DMS 273 (cell line): ENCODE results near the gene TRAPPC1.
A peak's percentile ranks its signal among the peaks of the same experiment; 100 is the strongest.

Experiments
- DNase-seq: peaks from one replicate; lab custom pipeline; 2025; ENCODE audit not compliant: unreplicated experiment; lab: John Stamatoyannopoulos, UW

The TRAPPC1 gene

DNA sequence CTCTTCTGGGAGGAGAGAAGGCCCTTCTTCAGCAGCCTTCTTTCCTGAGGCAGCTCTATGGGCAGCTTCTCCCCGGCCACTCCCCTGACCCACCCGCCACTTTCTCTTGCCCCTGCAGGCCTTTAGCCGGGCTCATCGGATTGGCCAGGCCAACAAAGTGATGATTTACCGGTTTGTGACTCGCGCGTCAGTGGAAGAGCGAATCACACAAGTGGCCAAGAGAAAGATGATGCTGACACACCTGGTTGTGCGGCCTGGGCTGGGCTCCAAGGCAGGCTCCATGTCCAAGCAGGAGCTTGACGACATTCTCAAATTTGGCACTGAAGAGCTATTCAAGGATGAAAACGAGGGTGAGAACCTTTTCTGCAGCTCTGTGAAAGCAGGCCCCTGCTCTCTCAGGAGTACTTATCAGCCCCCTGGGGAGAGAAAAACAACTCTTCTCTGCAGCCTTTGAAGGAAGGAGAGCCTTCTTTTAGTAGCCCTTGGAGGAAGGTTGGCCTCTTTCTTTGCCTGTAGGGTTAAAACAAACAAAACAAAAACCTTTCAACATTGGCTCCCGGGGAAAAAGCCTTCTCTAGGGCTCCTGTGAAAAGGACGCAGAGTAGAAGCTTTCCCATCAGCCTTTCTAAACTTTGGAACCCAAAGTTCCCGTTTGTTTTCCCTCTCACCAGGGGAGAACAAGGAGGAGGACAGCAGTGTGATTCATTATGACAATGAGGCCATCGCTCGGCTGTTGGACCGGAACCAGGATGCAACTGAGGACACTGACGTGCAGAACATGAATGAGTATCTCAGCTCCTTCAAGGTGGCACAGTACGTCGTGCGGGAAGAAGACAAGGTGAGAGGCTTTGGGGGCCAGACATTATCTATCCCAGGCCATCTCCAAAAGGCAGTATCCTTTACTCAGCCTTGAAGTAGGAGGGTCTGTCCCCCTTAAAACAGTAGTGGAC, 28.3 kb downstream of the TRAPPC1 start:
- DNase-seq, result no peak

DNA sequence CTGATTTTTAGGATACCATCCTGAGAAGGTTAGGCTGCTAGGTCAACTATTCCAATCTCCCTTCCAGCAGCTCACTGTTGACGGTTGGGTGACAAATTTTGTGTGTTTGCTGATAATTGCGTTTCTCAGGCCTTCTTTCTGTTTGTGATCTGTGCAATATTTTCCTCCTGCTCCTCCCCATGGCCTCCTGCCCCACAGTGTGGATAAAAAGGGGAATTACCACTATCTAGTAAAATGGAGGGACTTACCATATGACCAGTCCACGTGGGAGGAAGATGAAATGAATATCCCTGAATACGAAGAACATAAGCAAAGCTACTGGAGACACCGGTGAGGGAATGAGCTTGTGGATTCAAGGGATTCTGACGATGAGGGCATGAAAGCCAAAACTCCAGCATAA, 34.0 kb downstream of the TRAPPC1 start:
- peak; percentile 51 for DNase-seq

DNA sequence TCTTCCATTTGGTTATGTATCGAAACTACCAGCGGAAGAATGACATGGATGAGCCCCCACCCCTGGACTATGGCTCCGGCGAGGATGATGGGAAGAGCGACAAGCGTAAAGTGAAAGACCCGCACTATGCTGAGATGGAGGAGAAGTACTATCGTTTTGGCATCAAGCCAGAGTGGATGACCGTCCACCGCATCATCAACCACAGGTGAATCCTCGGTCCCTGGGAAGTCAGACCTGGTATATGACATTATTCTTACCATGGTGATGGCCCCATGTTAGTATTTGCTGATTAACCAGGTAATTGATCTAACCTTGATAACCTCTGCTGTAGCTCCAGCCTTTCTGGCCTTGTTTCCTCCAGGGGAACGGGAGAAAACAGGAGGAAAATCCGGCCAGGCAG, 34.7 kb downstream of the TRAPPC1 start:
- DNase-seq, result no peak

DNA sequence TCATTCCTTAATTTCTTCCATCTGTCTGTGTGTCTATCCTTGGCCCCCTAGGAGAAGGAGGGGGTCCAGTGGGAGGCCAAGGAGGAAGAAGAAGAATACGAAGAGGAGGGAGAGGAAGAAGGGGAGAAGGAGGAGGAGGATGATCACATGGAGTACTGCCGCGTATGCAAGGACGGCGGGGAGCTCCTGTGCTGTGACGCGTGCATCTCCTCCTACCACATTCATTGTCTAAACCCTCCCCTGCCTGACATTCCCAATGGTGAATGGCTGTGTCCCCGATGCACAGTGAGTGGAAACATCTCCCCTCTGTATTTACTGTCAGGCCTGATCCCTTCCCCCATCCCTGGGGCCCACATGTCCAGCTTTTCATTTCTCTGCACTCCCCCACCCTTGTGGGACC, 36.9 kb downstream of the TRAPPC1 start:
- DNase-seq, result no peak

DNA sequence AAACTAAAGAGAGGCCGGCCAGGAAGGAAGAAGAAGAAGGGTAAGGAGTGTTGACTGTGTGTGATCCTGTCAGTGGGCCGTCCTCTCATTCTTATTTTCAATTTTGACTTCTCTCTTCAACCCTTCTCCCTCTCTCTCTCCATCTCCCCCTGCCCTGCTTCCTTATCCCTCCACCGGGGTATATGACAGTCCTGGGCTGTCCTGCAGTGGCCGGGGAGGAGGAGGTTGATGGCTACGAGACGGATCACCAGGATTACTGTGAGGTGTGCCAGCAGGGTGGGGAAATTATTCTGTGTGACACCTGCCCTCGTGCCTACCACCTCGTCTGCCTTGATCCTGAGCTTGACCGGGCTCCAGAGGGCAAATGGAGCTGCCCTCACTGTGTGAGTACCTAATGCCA, 37.5 kb downstream of the TRAPPC1 start:
- DNase-seq, result no peak

DNA sequence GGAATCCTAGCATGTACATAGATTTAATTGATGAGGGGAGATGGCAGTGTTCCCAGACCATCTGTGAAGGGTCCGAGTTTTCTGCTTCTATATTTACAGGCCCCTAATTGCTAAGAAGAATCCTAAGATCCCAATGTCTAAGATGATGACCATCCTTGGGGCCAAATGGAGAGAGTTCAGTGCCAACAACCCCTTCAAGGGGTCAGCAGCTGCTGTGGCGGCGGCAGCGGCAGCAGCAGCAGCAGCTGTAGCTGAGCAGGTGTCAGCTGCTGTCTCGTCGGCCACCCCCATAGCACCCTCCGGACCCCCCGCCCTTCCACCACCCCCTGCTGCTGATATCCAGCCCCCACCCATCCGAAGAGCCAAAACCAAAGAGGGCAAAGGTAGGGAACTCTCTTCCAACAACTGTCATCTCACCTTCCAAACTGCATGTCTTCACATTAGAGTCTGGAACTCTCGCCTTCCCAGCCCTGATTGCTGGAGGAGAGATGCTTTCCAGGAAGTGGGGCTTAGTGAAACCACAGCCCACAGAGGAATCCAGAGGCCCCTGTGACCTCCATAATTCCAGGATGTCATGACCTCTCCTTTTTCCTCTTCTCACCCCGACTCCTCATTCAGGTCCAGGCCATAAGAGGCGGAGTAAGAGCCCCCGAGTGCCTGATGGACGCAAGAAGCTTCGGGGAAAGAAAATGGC, 38.4 kb downstream of the TRAPPC1 start:
- DNase-seq, result no peak

DNA sequence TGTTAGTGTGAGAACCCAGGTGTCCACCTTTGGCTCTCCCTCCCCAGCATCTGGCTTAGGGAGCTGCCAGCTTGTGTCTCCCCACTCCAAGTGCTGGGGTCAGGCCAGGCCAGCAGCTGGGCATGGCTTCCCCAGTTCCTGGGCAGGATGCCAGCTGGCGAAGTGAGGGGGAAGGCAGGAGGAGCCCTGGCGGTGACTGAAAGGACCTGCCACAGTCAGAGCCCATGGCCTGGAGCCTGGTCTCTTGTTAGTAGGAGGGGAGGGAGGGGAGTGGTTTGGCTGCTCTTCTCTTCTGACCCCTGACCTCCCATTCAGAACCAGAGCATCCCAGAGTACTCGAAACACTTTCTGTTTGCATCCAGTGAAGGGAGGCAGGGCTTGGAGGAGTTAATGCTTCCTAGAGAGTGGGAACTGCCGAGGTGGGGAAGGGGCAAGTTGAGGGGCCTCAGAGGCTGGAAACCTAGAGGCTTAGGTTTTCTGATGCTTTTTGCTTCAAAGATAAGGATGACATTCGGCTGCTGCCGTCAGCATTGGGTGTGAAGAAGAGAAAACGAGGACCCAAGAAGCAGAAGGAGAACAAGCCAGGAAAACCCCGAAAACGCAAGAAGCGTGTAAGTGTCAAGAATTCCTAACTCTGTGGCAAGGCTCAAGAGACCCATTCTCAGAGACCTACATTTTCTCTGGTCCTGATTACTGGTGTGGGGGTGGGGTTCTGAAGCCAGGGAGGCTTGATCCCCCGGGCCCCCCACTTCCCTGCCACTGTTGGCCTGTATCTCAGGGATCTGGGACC, 42.4 kb downstream of the TRAPPC1 start:
- peak; percentile 99 for DNase-seq

DNA sequence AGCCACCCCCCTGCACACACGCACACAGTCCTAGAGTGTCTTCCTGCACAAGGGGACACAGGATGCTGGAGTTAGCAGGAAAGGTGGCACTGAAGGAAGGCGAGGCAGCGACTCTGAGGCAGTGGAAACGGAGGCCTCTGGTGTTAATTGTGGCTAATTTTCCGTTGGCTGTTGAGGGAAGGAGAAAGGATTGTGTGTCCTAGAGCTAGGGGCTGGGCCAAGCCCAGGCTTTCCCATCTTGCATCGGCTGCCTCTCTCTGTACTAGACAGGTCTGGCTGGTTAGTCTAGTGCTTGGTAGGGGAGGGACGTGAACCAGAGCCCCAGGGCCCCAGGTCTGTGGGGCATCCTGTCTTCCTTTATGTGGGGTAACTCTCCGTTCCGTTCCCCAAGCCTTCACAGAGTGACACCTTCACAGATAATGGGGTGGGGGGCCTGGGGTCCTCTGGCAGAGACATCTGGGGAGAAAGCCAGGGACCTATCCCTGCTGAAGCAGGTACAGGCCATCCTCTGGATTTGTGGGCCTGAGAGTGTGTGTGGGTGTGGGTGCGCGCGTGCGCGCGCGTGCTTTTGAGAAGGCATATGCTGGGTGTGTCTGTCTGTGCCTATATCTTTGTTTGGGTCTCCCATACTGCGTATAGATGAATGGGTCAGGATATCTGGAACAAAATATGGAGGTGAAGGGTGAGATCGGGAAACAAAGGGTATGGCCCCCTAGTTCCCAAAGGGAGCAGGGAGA, 43.4 kb downstream of the TRAPPC1 start, which contains the start of gene CHD3:
Gene CHD3 (plus strand): TSS at position 606 of the 737 bp plus-strand sequence. CDS start 212 bp downstream, outside the sequence.
- DNase-seq, result peak; percentile 56

DNA sequence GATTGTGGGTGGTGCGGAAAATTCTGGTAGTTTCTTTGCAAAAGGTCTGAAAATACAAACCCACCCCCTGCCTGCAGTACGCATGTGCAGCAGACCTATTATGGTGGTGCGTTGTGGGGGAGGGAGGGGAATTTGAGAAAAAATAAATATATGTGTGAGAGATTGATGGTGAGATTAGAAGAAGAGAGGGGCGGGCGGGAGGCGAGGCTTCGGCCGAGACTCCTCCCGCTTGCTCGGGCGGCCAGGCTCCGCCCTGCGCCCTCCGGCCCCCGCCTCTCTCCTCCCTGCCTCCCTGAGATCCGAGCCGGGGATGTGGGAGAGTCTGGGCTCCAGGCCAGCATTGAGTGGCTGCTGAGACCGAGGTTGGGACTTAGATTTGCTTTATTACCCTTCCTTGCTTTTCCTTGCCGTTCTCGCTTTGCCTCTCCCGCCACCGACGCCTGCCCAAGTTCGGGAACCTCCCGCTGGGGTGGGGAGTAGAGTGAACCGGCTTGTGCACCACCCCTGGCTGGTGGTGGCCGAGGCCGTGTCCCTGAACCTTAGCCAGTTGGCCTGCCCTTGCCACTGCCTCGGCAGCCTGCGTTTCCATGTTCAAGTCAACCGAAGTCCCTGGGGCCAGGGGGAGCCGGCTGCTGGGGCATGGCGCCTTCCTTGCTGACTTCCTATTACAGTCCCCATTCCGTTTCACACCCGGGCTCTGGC, 44.1 kb downstream of the TRAPPC1 start:
- peak; percentile 96 for DNase-seq

DNA sequence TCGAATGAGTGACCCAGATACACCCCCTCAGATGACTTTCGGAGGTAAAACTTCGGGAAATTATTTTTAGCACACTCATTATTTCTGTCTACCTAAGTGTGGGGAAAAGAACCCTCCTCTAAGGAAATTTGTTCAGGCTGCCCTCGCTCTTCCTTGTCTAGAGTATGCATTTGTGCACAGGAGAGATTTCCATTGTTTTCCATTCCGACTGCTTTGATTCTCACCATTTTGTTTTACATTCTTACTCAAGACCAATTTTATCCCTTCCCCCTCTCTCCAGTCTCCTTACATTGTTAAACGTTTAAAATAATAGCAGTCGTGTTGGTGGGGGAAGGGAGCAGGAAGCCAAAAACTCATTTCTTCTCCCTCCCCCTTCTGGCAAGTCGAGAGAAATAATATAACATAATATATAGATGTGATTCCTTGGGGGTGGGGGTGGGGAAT, 44.7 kb downstream of the TRAPPC1 start:
- DNase-seq, result peak; percentile 74

DNA sequence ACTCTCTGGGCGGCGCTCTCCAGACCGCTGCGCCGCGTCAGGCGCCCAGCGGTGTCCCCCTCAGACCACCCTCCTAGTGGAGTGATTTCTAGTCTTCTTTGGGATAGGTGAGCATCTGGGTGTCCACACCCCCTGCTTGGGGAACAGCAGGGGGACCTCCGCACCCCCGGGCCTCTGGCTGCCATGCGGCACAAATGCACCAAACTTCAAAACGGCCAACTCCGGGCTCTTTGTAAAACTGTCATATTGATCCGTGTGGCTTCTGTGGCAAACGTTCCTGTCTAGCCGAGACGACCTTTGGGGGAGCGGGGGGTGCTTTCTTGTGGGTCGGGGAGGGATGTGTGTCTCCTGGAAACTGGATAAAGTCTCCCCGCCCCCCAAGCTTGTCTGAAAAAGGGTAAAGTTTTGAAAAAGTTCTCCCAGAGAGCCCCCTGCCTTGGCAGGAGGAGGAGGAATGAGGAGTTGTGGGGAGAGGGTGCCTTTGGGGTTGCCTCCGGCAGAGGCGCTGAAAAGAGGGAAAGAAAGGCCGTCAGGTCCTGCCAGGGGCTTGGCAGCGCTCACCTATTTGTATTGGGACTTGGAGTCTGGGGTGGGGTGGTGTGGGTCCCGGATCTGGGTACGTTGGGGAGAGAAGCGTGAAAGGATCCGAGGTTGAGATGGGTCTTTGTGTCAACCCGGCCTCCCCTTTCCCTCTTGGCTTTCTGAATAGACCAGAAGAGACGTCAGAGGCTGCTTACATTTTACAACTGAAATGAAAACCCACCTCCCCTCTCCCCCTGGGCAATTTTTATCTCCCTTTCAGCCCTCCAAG, 45.3 kb downstream of the TRAPPC1 start:
- peak; percentile 61 for DNase-seq

DNA sequence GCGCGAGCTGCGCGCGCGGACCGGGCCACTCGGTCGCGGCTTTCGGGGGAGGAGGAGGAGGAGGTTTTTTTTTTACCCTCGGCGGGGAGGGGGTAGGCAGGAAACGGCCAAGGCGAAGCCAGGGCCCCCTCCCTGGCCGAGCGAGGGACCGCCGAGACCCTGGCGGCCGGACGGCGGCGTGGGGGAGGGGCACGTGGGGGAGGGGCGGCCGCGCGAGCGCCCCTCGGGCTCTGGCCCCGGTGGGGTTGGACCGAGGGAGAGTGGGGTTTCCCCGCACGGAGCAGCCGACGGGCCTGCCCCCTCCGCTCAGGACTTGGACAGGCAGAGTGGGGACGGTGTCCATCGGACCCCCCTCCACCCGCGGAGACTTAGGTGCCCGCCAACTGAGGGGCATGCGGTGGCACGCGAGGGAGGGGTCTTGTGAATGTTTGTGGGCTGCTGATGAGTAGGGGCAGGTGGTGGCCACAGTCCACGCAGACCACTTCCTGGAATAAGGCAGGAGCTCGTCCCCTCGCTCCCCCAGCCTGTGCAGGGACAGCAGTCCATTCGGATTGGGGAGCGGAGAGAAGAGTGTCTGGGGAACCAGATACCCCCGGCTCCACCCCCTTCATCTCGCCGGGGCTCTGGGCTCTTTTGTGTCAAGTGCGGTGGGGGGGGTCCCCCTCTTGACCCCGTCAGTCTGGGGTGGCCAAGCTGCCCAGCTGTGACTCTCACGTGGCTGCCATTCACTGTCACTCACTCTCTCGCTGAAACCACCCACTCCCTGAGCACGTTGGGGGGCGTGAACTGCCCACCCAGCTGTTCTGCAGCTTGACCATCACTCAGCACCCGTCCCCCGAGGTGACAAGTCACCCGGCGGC, 46.1 kb downstream of the TRAPPC1 start:
- peak; percentile 61 for DNase-seq

DNA sequence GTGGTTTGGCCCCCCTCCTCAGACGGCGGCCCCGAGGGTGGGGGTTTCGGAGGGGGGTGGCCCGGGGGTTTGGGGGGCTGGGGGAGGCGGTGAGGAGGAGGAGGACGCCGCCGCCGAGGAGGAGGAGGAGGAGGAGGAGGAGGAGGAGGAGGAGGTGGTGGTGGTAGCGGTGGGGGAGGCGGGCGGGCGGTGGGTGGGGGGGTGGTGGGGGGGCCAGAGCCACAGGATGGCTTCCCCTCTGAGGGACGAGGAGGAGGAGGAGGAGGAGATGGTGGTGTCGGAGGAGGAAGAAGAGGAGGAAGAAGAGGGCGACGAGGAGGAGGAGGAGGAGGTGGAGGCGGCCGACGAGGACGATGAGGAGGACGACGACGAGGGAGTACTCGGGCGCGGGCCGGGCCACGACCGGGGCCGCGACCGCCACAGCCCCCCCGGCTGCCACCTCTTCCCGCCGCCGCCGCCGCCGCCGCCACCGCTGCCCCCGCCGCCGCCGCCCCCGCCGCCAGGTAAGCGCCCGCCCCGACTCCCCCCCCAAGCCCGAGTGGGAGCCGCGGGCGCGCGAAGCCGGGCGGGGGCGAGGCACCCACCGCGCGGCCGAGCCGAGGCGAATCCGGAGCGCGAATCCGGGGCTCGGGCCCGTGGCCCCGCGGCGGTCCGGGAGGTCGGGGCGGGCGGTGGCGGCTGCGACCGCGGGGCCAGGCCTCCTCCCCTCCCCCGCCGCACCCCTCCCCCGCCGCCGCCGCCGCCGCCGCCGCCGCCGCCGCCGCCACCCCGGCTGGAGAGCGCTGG, 47.0 kb downstream of the TRAPPC1 start:
- peak; percentile 30 for DNase-seq

DNA sequence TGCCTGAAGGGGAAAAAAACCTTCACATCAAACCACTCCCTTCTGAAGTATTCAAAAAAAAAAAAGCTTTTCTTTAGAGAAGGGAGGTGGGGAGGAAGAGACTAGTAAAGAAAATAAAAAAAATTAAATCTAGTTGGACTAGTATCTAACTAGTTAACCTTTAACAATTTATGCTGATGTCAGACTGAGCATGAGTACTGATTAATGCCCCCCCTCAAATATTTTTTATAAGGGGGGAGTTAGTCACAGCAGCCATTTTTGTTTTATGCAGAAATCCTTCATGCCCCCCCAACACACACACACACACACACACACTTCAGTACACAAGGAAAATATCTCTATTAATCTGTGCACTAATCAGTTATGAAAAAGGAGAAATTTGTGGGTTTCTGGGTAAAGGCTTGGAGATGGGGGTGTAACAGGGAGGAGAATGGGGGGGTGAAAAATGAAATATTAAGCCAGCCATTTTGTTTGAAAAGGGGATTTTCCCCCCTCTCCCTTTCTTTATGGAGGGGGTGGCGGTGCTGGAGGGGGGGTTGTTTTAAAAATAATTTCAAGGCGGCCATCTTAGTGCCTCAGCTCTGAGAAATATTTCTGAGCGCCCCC, 47.9 kb downstream of the TRAPPC1 start:
- DNase-seq, result peak; percentile 35

DNA sequence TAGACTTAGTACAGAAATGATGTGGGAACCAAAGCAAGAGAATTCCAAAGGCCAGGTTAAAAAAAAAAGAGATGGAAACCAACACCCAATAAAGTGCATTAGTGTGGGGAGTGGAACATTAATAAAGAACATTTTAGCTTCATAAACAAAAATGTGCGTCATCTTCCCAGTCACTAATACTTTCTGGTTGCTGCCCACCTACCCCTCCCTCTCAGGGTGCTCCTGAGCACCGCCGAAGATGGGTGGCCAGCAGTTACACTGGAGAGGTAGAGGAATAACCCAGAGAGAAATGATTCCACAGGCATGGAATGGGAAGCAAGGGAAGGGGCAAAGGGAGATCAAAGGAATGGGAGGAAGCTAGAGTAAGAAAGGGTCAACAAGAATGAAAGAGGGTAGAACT, 49.1 kb downstream of the TRAPPC1 start:
- DNase-seq, result no peak

DNA sequence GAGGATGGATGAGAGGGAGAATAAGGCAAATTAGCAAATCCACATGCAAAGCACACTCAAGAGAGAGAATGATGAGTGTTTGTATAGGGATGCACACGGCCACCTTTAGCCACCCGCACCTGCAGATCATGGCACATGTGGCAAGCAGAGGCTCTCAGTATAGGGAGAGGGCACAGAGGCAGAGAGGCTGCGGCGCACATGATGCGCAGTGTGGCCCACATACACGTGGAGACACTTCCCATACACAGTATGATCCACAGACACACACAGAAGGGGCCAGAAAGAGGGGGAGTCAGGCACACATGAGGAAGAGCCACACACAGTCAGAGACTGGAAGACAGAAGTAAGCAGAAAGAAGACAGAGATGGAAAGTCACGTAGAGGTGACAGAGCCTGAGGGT, 49.7 kb downstream of the TRAPPC1 start:
- DNase-seq, result no peak
